HG02885 (cell line): ENCODE data around the gene TMEM108.

Experiments used
- ATAC-seq: cut with Tn5 transposase; IDR thresholded peaks from one replicate; pipeline ENCODE4 v1.9.1; 2021; ENCODE audit warnings: mild to moderate bottlenecking; ENCODE audit not compliant: unreplicated experiment, poor library complexity

TMEM108 gene

DNA sequence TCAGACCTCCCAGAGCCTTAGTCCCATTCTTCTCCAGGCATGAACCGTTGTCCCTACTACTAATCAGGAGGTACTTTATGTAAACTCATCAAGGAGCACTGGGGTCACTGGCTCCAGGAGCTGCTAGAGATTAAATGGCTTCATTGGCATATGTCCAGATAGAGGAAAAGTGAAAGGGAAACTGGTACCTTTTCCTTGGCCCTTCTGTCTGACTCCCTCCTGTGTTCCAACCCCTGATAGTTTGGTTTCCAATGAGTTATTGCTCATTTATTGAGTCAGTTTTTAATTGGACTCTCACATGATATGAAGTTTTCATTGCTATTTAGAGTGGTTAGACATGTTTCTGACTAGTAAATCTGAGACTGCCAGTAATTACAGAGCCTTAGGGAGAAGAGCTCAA is 231.2 kb downstream of the TMEM108 start:
- no peak for ATAC-seq

DNA sequence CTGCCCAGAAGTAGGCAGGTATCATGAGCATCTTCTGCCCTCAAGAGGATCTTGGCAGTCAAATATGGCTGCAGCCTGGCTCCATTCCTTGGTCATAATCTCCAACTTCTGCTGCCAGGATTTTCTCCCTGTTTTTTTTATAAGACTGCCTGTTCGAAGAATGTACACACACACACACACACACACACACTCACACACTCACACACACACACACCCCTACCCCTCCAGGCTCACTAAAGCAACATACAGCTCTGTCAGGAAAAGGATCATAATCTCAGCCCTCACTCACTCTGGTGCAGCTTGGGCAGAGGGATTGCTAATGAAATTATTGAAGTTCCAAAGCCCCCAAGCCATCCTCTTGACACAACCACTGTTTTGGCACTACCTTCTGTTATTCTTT is 232.4 kb downstream of the TMEM108 start:
- no peak for ATAC-seq

DNA sequence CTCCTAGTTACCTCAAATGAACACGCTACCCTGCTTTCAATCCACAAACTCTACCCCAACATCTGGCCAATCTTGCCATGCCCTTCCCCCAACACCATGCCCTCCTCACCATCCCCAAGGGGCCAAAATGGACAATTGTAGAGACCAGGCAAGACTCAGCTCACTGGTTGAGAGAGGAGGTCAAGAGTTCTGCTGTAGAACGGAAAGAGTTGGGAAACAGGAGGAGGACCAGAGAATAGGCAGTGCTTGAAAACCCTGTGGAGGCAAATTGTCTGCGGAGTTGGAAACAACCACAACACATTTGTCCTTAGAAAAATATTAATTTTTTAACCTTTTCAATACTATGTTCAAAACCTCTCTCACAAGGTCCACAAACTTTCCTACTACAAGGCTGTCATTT is 232.9 kb downstream of the TMEM108 start:
- ATAC-seq: no peak

DNA sequence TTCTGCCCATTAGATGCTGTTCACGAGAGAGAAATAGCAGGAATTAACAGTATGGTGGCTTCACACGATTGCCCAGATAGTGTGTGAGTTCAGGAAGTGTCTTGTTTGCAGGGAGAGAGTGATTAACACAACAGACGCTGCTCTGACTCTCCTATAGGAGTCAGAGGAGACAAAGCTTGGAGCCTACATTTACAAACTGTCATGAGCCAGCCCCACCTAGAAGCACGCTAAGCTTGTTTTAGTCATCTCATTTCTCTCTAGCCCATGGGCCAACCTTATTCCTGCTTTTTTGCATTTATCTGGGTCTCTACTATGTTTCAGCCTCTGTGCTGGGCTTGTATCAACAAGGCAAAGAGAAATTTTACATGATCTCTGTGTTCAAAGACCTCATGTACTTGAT is 233.3 kb downstream of the TMEM108 start:
- no peak for ATAC-seq

DNA sequence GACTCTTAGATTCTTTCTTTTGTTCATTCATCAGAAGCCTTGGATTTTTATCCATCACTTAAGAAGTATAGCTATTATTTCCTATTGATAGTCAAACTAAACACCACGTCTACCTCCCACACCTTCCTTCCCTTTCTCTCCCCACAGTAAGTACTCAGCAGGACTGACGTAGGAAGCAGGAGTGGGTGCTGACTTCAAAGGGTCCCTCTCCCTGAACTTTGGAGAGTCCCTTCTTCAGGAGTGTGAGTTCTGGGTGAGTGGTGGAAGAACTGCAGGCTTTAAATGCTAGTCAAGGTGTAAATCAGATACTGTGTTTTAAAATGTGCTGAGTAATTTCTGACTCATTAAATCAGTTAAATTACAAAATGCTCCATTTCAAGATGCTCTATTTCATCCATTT is 235.2 kb downstream of the TMEM108 start:
- ATAC-seq: no peak

DNA sequence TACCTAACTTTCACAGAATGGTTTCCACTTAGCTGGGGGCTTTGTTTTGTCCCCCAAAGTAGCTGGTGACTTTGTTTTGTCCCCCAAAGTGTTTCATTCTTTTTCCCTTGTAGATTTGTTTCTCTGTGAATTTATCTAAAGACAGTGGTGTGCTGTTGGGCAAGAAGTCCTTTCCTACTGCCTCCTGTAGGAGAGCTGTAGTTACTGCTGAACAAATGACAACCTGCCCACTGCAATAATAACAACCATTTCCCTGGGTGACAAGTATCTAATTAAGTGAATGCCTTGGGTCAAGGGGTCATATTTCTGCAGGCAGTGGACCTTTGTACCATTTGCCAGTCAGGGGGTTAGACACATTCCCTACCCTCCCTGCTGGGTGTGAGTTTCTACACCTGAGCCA is 236.3 kb downstream of the TMEM108 start:
- no peak for ATAC-seq

DNA sequence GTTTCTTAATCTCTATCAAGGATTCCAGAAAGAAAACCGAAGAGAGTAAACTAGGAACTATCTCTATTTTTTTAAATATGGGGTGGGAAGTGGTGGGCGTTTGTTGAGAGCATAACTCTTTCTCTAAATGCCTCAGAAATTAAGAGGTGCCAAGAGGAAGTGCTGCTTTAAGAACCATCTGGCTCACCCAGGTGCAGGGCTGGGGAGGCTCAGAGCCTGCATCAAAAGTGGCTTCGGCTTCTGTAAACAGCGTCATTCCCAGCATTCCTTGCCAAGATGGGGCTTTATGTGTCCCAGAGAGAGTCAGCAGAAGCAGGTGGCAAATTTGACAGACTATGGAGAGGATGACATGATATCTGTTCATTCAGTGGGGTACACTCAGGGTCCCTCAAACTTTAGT is 238.4 kb downstream of the TMEM108 start:
- ATAC-seq: peak; percentile 68

DNA sequence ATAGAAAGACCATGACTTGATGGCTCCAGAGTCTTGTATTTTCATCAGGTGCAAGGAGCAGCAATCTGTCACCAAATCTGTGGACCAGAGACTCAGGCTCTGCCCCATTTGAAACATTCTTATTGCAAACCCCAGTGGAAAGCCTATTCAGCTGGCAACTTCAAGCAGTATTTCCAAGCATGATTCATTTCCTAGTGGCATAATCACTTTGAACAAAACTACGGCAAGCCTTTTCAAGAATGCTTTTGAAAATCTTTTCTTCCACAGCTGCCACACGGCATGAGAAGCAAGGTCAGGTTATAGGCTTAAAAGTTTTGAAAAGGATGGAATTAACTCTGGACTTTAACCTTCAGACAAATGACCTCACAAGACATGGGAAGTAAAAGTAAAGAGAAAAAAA is 239.6 kb downstream of the TMEM108 start:
- no peak for ATAC-seq

DNA sequence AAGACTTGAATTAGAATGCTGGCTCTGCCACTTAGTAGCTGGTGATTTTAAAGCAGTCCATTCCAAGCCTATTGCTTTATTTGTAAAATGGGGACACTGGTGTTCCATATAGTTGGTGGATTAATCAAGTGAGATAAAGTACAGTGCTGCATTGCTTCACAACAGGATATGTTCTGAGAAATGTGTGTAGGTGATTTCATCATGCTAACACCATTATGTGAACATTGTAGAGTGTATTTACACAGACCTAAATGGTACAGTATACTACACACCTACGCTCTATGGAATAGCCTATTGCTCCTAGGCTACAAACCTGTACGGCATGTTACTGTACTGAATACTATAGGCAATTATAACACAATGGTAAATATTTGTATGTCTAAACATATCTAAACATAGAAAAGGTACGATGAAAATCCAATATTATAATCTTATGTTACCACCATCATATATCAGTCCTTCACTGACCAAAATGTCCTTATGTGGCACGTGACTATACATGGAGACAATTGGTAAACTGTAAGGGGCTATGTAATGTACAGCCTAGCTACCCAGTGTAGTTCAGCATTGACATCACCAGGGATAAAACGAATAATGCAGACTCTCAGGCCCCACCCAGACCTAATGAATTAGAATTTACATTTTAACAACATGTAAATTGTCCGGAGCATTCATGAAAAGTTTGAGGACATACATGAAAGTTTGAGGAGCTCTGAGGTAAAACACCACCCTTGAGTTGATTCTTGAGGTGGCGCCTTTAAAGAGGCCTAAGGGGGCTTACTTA is 240.3 kb downstream of the TMEM108 start:
- ATAC-seq: no peak

DNA sequence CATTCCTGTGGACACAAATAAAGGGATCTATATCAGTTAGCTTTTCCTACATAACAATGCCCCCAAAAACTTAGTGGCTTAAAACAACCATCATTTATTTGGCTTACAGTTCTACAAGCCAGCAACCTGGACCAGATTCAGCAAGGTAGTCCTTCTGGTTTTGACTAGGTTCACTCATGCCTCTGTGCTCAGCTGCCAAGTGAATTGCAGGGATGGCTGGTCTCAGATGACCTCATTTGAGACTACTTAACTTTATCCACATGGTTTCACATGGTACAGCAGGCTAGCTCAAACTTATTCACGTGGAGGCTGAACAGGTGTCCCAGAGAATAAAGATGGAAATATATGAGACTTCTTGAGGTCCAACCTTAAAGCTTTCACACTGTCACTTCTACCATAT is 242.4 kb downstream of the TMEM108 start:
- no peak for ATAC-seq

DNA sequence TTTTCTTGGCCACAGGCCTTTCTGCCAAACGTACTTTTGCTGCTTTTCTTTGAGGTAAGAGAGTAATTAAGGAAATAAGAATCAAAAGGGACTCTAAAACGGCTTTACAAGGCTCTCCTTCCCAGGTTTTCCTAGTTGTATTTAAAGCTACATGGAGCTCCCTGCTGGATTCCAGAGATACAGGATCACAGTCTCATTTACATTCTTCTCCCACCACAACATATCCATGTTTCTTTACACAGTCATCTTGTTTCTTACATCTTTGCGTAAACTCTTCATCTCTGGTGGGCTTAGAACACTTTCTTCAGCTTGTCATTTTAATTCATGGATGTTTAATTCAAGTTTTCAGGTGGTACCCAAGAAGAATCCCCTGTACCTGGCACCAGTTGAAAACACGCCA is 244.0 kb downstream of the TMEM108 start:
- ATAC-seq: no peak

DNA sequence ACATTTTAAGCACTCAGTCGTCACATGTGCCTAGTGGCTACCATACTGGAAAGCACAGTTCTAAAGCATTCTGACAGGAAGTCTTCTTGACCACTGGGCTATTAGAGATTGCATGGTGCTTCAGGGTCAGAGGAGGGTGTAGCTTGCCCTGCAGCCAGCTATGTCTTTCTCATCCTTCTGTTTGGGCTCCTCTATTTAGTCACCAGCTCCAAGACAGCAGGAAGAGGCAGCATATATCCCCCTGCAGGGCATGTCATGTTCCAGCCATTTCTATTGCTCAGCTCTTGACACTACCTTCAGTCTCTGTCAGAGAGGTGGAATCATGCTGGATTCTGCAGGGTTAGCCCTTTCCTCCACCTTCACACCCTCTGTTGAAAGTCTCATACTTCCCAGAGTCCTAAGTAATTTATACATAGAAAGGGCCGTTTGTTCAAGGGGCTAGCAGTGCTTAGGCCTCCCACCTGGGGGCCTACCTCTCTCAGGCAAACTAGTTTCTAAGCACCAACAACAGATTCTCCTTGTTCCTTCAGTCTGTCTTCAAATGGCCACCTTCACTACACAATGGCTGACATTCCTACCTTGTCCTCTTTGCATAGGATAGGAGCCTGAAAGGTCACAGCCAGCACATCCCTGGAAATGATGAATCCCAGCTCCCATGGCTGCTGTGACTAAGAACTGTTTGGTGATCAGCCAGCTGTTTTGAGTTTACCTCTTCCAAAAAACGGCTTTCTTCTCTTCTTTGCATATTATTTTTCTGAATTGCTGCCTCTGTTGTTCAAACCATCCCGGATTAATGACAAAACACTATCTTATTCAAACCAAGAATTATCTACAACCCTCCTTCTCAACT is 246.0 kb downstream of the TMEM108 start:
- no peak for ATAC-seq

DNA sequence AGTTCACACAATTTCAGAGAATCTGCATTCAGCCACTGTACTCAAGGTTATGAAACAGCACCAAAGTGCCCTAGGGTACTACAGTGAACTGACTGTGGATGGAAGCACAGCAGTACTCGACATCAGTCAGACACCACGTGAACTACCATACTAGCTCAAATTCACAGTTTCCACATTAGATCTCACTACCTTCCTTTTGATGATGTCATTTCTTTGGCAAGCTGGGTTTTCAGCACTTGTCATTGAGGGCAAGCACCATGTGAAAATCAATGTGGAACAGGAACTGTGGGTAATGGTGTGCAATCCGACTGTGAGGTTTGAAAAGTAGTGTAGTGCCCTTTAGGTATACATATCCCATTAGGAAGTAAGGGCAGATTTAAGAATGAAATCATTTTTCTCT is 251.1 kb downstream of the TMEM108 start:
- no peak for ATAC-seq

DNA sequence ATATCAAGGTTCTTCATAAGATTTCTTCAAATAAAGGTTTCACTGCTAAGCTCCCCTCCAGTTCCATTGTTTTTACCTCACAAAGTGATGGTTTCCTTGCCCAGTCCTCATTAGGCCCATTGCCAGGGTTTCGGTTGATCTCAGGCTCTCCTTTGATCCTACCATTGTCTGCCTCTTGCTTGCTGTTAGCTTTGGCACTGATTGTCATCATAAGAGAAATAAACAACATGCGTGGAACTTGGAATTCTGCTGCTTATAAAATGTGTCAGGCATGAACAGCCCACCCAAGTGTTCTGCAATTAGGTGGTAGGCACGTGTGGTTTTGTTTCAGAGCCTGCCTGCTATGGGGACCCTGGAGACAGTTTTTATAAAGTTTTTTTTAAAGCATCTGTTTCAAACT is 254.1 kb downstream of the TMEM108 start:
- no peak for ATAC-seq

DNA sequence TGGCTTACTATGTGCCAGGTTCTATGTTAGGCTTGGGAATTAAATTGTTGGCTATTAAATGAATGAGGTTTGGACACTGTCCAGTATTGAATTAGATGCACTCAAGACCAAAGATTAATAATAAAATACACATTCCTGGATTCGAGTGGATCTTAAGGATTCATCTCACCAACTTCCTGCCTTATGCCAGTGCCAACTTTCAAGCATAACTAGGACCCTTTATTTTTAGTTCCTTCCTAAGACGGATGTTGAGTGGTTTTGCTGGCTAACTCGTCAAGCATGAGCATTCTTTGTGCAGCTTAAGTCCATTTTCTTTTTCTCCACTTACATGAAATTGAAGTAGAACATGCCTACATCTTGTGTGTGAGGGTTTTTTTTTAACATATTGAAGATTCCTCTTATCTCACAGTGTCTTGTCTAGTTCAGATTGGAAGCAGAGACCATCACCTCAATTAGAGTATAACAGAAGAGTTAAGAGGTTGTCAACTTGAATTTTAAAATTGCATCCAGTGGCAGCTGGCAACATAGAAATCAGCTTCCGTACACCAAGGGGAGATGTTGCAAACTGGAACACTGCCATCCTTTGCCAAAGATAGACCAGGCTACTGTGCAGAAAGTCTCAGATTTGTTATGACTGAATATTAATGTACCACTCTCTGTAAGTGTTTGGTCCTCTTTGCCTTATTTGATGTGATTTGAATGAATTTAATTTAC is 255.4 kb downstream of the TMEM108 start:
- no peak for ATAC-seq

DNA sequence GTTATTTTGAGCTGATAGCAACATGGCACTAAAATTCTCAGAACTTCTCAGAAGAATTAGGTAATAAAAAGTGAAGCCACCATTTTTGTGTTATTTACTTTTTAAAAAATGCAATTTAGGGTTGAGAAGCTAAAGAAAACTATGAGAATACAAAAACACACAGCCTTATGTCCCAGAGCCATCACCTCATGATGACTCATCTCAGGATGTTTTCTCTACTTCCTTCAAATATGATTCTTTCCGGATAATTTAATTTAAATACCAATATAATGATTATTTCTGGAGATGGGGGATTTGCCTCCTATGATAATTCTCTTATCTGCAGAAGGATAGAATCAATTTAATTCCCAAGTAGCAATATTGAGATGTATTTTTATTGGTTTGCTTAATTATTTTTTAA is 256.1 kb downstream of the TMEM108 start:
- ATAC-seq: no peak

DNA sequence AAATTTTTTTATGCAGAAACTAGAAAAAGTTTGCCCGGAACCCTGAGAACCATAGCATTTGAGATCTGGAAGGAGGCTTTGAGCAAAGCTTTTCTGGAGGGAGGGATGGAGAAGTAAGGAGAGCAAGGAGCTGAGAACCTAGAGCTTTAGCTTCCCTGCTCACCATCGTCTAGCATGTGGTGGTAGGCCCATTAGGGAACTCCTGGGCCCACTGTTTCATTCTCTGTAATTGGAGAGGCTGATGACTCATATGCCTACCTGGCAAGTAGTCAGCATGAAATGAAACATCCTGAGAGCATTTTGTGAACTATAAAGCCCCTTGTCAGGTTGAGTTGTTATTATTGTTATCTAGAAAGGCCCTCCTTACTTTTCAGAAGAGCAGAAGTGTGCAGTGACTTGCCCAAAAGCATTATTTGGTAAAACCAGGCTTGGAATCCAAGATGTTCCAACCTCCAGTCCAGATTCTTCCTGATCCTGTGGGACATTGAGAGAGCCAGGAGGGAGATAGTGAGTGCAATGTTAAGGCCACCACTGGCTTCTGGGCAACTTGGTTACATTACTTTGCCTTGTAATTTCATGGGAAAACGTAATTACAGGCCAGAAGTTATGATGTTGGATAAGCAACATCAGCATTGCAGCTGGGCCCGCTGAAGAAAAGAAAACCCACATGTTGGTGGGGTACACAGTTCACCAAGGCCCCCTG is 257.2 kb downstream of the TMEM108 start:
- peak; percentile 84 for ATAC-seq

DNA sequence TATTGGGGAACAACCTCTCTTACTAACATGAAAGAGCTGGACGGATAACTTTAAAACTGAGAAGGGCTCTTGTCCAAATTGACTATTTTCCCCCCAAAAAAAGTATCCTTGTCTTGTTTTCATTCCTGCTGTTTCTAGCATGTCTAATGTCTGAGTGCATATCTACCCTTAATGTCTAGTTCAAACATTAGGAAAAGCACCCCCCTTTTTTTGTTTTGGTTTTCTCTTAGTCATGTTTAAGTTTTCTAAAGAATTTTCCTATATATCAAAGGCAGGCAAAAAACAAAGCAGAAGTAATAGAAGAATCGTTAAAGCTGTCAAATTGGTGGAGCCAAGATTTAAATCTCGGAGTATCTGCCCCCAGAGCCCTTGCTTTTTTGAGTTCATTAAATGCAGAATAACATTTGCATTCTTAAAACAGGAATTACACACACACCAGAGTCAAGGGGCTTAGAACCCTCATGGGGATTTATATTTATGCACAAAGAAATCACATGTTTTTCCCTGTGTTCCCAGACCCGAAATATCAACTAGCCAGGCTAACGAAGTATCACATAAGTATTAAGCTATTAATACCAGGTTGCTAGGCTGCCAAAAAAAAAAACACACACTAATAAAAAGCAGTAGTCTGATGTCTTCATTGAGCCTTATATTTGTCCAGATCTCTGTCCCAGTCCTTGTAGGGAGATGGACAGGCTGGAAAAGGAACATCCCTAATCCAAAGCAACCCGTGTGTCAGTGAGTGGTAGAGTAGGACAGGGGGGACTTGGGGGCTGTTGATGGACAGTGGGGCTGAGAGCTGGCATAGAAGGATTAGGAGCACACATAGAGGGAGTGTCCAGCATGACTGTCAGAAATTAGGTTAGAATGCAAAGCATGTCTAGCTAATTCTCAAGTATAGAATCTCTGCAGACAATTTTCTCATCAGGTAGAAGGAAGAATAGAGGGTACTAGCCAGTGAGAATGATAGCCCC is 258.0 kb downstream of the TMEM108 start:
- no peak for ATAC-seq

DNA sequence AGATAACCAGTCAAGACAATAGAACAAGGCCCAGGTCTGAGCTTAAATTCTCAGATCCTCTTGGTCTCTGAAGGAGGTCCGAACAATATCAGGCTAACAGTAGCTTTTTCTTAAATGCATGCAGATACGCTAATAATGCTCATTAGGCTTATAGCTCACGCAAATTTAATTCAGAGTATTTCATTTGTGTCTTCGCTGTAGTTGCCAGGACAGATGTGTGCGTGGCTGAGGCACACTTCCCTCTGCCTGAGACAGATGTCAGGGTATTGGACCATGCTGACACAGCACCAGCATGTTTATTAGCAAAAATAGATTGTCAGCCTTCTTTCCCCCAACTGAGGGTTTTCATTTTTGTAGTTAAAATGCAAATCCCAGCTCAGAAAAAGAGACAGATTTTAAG is 258.8 kb downstream of the TMEM108 start:
- no peak for ATAC-seq
